CD4-positive, alpha-beta memory T cell (primary cell): Measurements from ENCODE around the gene SRPX2. TPM values are rescaled to one million over a fixed set of nuclear protein-coding genes. Genes with fewer than 3 reads are reported as not detected.
"Not testable (repeated sequence)": the region's sequence is repeated elsewhere in the genome, so short reads cannot be mapped to it uniquely, and the experiment has no call there.

ENCODE experiments used
- CTCF ChIA-PET: fragments of 350-600 bp; sonication (Branson Sonifier 250); formaldehyde crosslinking; loops from one replicate; lab custom pipeline; 2021; ENCODE audit warnings: inconsistent platforms; ENCODE audit not compliant: partially characterized antibody; lab: Charles Lee
- POLR2A ChIA-PET: fragments of 350-600 bp; sonication (Branson Sonifier 250); formaldehyde crosslinking; loops from one replicate; lab custom pipeline; 2021; ENCODE audit not compliant: partially characterized antibody; lab: Charles Lee
- DNase-seq, 5 donors: peaks; one replicate each; pipeline versions ENCODE4 v3.0.0 to v3.0.0-alpha.2; 2020 to 2022; ENCODE audit warnings: mixed read lengths in 1 of 5
- H3K27ac ChIP-seq: one replicate; pipeline ENCODE4 v1.7.0; 2013; ENCODE audit warnings: low read depth, low read length
- H3K27me3 ChIP-seq: 2 replicates; pipeline ENCODE4 v1.7.0; 2013; ENCODE audit warnings: mild to moderate bottlenecking, low read length, moderate library complexity; ENCODE audit not compliant: insufficient read depth
- H3K36me3 ChIP-seq: 2 replicates; pipeline ENCODE4 v1.7.0; 2013; ENCODE audit warnings: mild to moderate bottlenecking, low read length, moderate library complexity; ENCODE audit not compliant: insufficient read depth
- H3K4me1 ChIP-seq: 2 replicates; pipeline ENCODE4 v1.7.0; 2013; ENCODE audit warnings: mild to moderate bottlenecking, low read length, moderate library complexity; ENCODE audit not compliant: insufficient read depth
- H3K4me3 ChIP-seq, 2 donors: one replicate each; pipeline ENCODE4 v1.7.0; 2013; ENCODE audit warnings: low read length in 2 of 2, mild to moderate bottlenecking in 1 of 2
- H3K9me3 ChIP-seq, 2 donors: one replicate each; pipeline ENCODE4 v1.7.0; 2013; ENCODE audit warnings: low read length in 2 of 2, control low read depth in 1 of 2; ENCODE audit not compliant: control insufficient read depth in 1 of 2
- H3K27ac Mint-ChIP-seq, 7 donors: one replicate each; pipeline ENCODE4 v1.8.0; 2020 to 2021; ENCODE audit warnings: mixed read lengths in 7 of 7, mild to moderate bottlenecking in 6 of 7, inconsistent platforms in 3 of 7, moderate library complexity in 3 of 7
- H3K27me3 Mint-ChIP-seq, 2 donors: one replicate each; pipeline ENCODE4 v1.8.0; 2020 to 2021; ENCODE audit warnings: mixed read lengths in 2 of 2
- H3K36me3 Mint-ChIP-seq, 2 donors: one replicate each; pipeline ENCODE4 v1.8.0; 2020 to 2021; ENCODE audit warnings: mixed read lengths in 2 of 2, inconsistent platforms in 1 of 2, mild to moderate bottlenecking in 1 of 2
- H3K4me1 Mint-ChIP-seq, 4 donors: one replicate each; pipeline ENCODE4 v1.8.0; 2020 to 2021; ENCODE audit warnings: mixed read lengths in 4 of 4, mild to moderate bottlenecking in 1 of 4
- H3K4me3 Mint-ChIP-seq, 8 donors: one replicate each; pipeline ENCODE4 v1.8.0; 2020 to 2021; ENCODE audit warnings: mixed read lengths in 8 of 8, mild to moderate bottlenecking in 7 of 8, moderate library complexity in 6 of 8, inconsistent platforms in 3 of 8
- H3K9me3 Mint-ChIP-seq, 8 donors: one replicate each; pipeline ENCODE4 v1.8.0; 2020 to 2021; ENCODE audit warnings: mixed read lengths in 8 of 8, mild to moderate bottlenecking in 5 of 8, inconsistent platforms in 3 of 8, moderate library complexity in 1 of 8
- intact Hi-C: fragments of 100-400 bp; cut with micrococcal nuclease; formaldehyde crosslinking; loops from one replicate; pipeline ENCODE4 v1.15.1; 2023
- polyA plus RNA-seq, 2 donors: library from polyadenylated mRNA; unstranded; fragments of 300-500 nt; fragmentation: Illumina TruSeq; gene quantifications; one replicate each; pipeline ENCODE4 v1.2.3, GENCODE V29; 2021
- total RNA-seq, 2 experiments: library from RNA; stranded (reverse); gene quantifications; one replicate each; pipeline ENCODE4 v1.2.3, GENCODE V29; 2021

The SRPX2 gene
- total and polyA plus RNA-seq, 4 experiments from 2014 or later: not detected

DNA sequence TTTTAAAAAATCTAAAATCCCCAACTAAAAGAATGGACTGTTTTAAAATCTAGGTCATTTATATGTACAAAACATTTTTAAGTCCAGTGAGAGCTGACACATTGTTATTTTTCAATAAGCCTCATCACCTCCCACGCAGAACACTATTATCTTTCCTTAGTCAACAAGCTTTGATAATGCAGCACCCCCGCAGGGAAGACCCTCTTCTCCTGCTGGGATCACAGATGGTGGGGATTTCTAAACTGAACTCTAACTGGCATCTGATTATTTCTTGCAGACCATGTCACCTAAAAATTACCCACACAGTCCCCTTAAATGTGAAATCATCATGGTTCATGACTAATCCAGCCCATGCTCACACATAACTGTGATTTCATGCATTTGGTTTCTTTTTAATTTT, 76.3 kb downstream of the SRPX2 start:
- ChIA-PET POLR2A (no interaction called here), CTCF (no interaction called here)
- H3K27ac Mint-ChIP-seq: no peak overlapping the region
- H3K4me3 ChIP-seq: no peak overlapping the region
- no peaks in the 10 kb centered on the region for H3K27me3 ChIP-seq
- H3K27ac ChIP-seq: no peak overlapping the region
- H3K36me3 ChIP-seq: no peaks in the 10 kb centered on the region
- no peak for DNase-seq
- H3K27me3 Mint-ChIP-seq: peaks cover 0 to 2% of the 10 kb centered on the region in 2 donors
- peaks cover 0 to 3% (median 0%) of the 10 kb centered on the region in 8 donors for H3K9me3 Mint-ChIP-seq
- H3K4me1 ChIP-seq: no peaks in the 10 kb centered on the region
- intact Hi-C loops: no loop called here
- no peaks in the 10 kb centered on the region for H3K9me3 ChIP-seq
- no peak overlapping the region for H3K4me3 Mint-ChIP-seq
- H3K36me3 Mint-ChIP-seq: no peaks in the 10 kb centered on the region
- H3K4me1 Mint-ChIP-seq: no peaks in the 10 kb centered on the region

- Mint-ChIP-seq H3K27me3 (peaks cover 2 to 3% of the 10 kb centered on the region in 2 donors), H3K9me3 (peaks cover 0 to 3% (median 0%) of the 10 kb centered on the region in 8 donors), H3K27ac (no peak overlapping the region), H3K36me3 (no peaks in the 10 kb centered on the region), H3K4me1 (no peaks in the 10 kb centered on the region), H3K4me3 (no peak overlapping the region)
- intact Hi-C loops: no loop called here
- no peak for DNase-seq
- no peak overlapping the region for H3K4me3 ChIP-seq
- ChIA-PET CTCF (no interaction called here), POLR2A (no interaction called here)
- no peaks in the 10 kb centered on the region for H3K36me3 ChIP-seq
- no peak overlapping the region for H3K27ac ChIP-seq
- no peaks in the 10 kb centered on the region for H3K9me3 ChIP-seq
- H3K27me3 ChIP-seq: no peaks in the 10 kb centered on the region
- no peaks in the 10 kb centered on the region for H3K4me1 ChIP-seq
These were observed 77.3 kb downstream of the SRPX2 start for GRCh38 chrX:100721328-100721727.

- POLR2A ChIA-PET, H3K36me3 ChIP-seq, CTCF ChIA-PET, intact Hi-C loops, H3K27me3 ChIP-seq, H3K9me3 Mint-ChIP-seq, H3K36me3 Mint-ChIP-seq, H3K9me3 ChIP-seq, DNase-seq, H3K4me3 ChIP-seq, H3K27ac Mint-ChIP-seq, H3K4me1 ChIP-seq, H3K27ac ChIP-seq, H3K4me1 Mint-ChIP-seq, H3K4me3 Mint-ChIP-seq: not testable (repeated sequence)
- peaks cover 10 to 14% of the 10 kb centered on the region in 2 donors for H3K27me3 Mint-ChIP-seq
These were observed 80.0 kb downstream of the SRPX2 start for GRCh38 chrX:100724006-100724405.

Other genes starting within 250 kb of the SRPX2 start
- gene PCDH19, start 233.9 kb upstream of the SRPX2 start, total RNA-seq: not detected
- gene PCDH19, start 233.9 kb upstream of the SRPX2 start, polyA plus RNA-seq: not detected
- gene TNMD, start 59.3 kb upstream of the SRPX2 start, total RNA-seq: not detected
- gene TNMD, start 59.3 kb upstream of the SRPX2 start, polyA plus RNA-seq: not detected
- 1 to 10 TPM in 1 of 2 experiments, under 1 TPM in 1; 0.93 to 1.2 TPM for gene TSPAN6, start 7.4 kb upstream of the SRPX2 start, total RNA-seq
- 1 to 10 TPM; 3.9 to 4.1 TPM for gene TSPAN6, start 7.4 kb upstream of the SRPX2 start, polyA plus RNA-seq
- not detected for gene SYTL4, start 87.9 kb downstream of the SRPX2 start, total RNA-seq
- not detected for gene SYTL4, start 87.9 kb downstream of the SRPX2 start, polyA plus RNA-seq
- gene CSTF2, start 176.2 kb downstream of the SRPX2 start, total RNA-seq: 10 to 100 TPM; 14.7 to 15.2 TPM
- 10 to 100 TPM in 1 of 2 donors, 1 to 10 TPM in 1; 9.5 to 13.4 TPM for gene CSTF2, start 176.2 kb downstream of the SRPX2 start, polyA plus RNA-seq
- not detected for gene NOX1, start 230.2 kb downstream of the SRPX2 start, total RNA-seq
- not detected for gene NOX1, start 230.2 kb downstream of the SRPX2 start, polyA plus RNA-seq